WI38 (cell line): ENCODE results near the gene MMRN1.

Source experiments
- H3K4me3 ChIP-seq: 2 replicates; pipeline ENCODE4 v1.5.1; 2011; ENCODE audit warnings: low read depth, mild to moderate bottlenecking, control low read depth, low read length
- CTCF ChIP-seq: IDR thresholded peaks from 2 replicates; pipeline ENCODE4 v1.5.1; 2012; ENCODE audit warnings: low read depth, mild to moderate bottlenecking, control low read depth, low read length

The MMRN1 gene

GRCh38 chr4:89868999-89869589, 25.6 kb upstream of the MMRN1 start:
- no peak overlapping the region for H3K4me3 ChIP-seq
- TF ChIP-seq CTCF = peak; percentile 10; the same call in 1 of the 2 replicates

DNA sequence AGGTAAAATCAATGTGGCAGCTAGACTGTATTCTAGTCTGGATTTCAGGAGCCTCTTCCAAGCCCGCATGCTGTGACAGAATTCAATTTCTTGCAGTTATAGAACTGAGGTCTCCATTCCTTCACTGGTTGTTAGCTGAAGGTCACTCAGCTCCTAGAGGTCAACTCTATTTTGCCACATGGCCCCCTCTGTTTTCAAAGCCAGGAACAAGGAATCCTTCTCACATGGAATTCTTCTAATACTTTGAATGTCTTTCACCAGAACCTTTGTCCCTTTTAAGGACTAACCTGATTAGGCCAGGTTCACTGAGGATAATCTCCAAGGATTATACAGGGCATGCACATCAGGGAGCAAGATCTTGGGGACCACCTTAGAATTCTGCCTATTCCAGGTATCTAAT, 23.4 kb upstream of the MMRN1 start:
- no peak for TF ChIP-seq CTCF
- no peak overlapping the region for H3K4me3 ChIP-seq

DNA sequence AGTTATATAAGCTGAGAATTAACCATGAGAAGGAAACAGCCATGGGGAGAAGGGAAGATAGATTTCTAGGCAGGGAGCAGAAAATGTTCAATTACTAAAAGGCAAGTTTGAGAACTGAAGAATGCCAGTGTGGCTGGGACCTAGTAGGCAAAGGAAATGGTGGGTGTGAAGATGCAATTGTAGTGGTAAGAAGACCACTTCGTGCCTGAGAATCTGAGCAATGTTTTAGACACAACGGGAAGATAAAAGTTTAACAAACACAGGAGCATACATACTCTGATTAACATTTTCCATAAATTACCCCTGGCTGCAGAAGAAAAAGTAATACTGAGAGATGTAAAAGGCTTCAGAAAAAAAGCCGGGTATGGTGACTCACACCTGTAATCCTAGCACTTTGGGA, 18.1 kb upstream of the MMRN1 start:
- H3K4me3 ChIP-seq = no peak overlapping the region
- TF ChIP-seq CTCF = no peak

DNA sequence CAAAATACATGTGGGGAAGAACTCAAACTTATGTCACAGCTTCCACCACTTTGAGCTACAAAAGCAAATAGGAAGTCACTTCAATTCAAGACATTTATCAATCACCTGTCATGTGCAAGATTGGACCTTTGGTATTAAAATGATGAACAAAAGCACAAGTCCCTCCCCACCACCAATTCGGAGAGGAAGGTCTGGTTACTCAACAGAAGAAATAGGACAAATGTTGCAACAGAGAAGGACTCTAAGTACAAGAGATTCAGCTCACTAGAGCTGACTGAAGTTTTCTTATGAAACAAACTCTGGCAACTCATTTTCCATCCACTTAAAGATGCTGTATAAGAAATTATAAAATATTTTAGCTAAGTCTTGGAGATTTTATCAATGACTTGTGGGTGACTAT, 16.0 kb upstream of the MMRN1 start:
- H3K4me3 ChIP-seq = no peak overlapping the region
- TF ChIP-seq CTCF = no peak

DNA sequence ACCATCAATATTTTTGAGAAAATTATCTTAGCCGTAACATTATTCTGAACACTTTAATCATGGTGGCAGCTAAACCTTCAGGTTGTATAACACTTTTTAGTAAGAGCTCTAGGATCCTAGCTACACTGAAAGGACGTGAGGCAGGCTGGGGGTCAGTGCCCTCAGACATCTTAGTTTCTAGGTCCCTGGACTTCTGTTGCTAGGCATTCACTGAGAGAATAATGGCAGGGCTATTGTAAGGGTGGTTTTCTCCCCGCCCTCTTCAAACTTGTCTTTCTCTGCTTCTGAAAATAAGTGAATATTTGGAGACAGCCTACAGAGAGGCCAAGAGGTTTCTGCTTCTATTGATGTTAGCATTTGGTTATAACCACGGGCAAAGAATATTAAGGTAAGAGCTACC, 15.4 kb upstream of the MMRN1 start:
- H3K4me3 ChIP-seq = no peak overlapping the region
- no peak for TF ChIP-seq CTCF

GRCh38 chr4:89889289-89889688, 5.4 kb upstream of the MMRN1 start:
- no peak overlapping the region for H3K4me3 ChIP-seq
- TF ChIP-seq CTCF = no peak

- TF ChIP-seq CTCF = no peak
- no peak overlapping the region for H3K4me3 ChIP-seq
These were observed 3.2 kb downstream of the MMRN1 start for GRCh38 chr4:89897867-89898266.
